ENCODE measurements around the gene SEZ6.

The SEZ6 gene

GRCh38 chr17:29005936-29006511 lies at the start of gene SEZ6:
TSS of gene SEZ6 (minus strand) at chr17:29006033. CDS start at chr17:29005869, 164 bp downstream.
- peak; percentile 80 for DNase-seq

GRCh38 chr17:29054835-29055234 lies 49.0 kb upstream of the SEZ6 start:
- DNase-seq, result peak; percentile 23

GRCh38 chr17:29051731-29052130 lies 45.9 kb upstream of the SEZ6 start:
- no peak for DNase-seq

- no peak for DNase-seq
Observed at GRCh38 chr17:29051194-29051593, 45.4 kb upstream of the SEZ6 start.

- no peak for DNase-seq
Observed at GRCh38 chr17:29050176-29050575, 44.3 kb upstream of the SEZ6 start.

GRCh38 chr17:29049541-29050145 lies 43.8 kb upstream of the SEZ6 start:
- no peak for DNase-seq

GRCh38 chr17:29048440-29049368 lies 42.9 kb upstream of the SEZ6 start:
- peak; percentile 94 for DNase-seq

GRCh38 chr17:29046473-29046839 lies 40.6 kb upstream of the SEZ6 start:
- DNase-seq, result no peak

- DNase-seq, result no peak
Observed at GRCh38 chr17:29045734-29046472, 40.1 kb upstream of the SEZ6 start.

- DNase-seq, result no peak
Observed at GRCh38 chr17:29045026-29045425, 39.2 kb upstream of the SEZ6 start.

GRCh38 chr17:29043539-29044145 lies 37.8 kb upstream of the SEZ6 start:
- DNase-seq, result peak; percentile 30

GRCh38 chr17:29042679-29043538 lies 37.1 kb upstream of the SEZ6 start, which contains the start of gene PIPOX:
TSS of gene PIPOX (plus strand) at chr17:29043141. CDS start at chr17:29043226, 85 bp downstream.
- DNase-seq, result peak; percentile 99

GRCh38 chr17:29042026-29042678 lies 36.3 kb upstream of the SEZ6 start:
- no peak for DNase-seq

- DNase-seq, result no peak
Observed at GRCh38 chr17:29041571-29041970, 35.7 kb upstream of the SEZ6 start.

GRCh38 chr17:29041091-29041490 lies 35.3 kb upstream of the SEZ6 start:
- no peak for DNase-seq

GRCh38 chr17:29039764-29040598 lies 34.1 kb upstream of the SEZ6 start:
- DNase-seq, result no peak

- DNase-seq, result no peak
Observed at GRCh38 chr17:29038085-29038795, 32.4 kb upstream of the SEZ6 start.

- DNase-seq, result no peak
Observed at GRCh38 chr17:29037739-29038084, 31.9 kb upstream of the SEZ6 start.

- no peak for DNase-seq
Observed at GRCh38 chr17:29036584-29036983, 30.8 kb upstream of the SEZ6 start.

GRCh38 chr17:29034510-29034909 lies 28.7 kb upstream of the SEZ6 start:
- no peak for DNase-seq
